Tibial artery (tissue), 4 donors: ENCODE data around the gene SEPTIN6.

Source experiments
- DNase-seq, 2 donors: peaks; one replicate each; pipeline ENCODE4 v3.0.0-alpha.2; 2019
- H3K27ac ChIP-seq, 2 donors: fragments of 200-600 bp; sonication (generic) in 1 of 2; 1 replicate in 1 of 2; 2 replicates in 1 of 2; pipeline ENCODE4 v1.5.1; 2018 to 2019; ENCODE audit warnings: mild to moderate bottlenecking in 1 of 2
- H3K27me3 ChIP-seq, 2 donors: fragments of 200-600 bp; sonication (generic) in 1 of 2; one replicate each; pipeline versions ENCODE4 v1.5.1 to v1.6.0; 2016 to 2019
- H3K36me3 ChIP-seq, 3 donors: fragments of 200-600 bp; sonication (generic) in 2 of 3; one replicate each; pipeline ENCODE4 v1.5.1; 2016 to 2019; ENCODE audit warnings: mild to moderate bottlenecking in 2 of 3
- H3K4me1 ChIP-seq, 4 donors: fragments of 200-600 bp; sonication (generic) in 2 of 4; 1 replicate in 3 of 4; 2 replicates in 1 of 4; pipeline ENCODE4 v1.5.1; 2016 to 2019
- H3K4me3 ChIP-seq, 2 donors: fragments of 200-600 bp; sonication (generic) in 1 of 2; 1 replicate in 1 of 2; 2 replicates in 1 of 2; pipeline ENCODE4 v1.5.1; 2018 to 2019; ENCODE audit warnings: mild to moderate bottlenecking in 2 of 2
- H3K9me3 ChIP-seq, 3 donors: fragments of 200-600 bp; sonication (generic) in 1 of 3; one replicate each; pipeline ENCODE4 v1.5.1; 2016 to 2019
- intact Hi-C: fragments of 100-400 bp; cut with DNase I; formaldehyde crosslinking; loops from one replicate; pipeline ENCODE4 v1.15.0; 2023; ENCODE audit warnings: low total_unique reads
- TF ChIP-seq, protein P1 (sequence below), 2 experiments: fragments of 200-600 bp in 1 of 2; fragments of 450-650 bp in 1 of 2; IDR thresholded peaks; one replicate each; pipeline ENCODE4 v1.5.1; 2017 to 2019; ENCODE audit warnings: antibody characterized with exemption in 2 of 2, mild to moderate bottlenecking in 1 of 2, moderate library complexity in 1 of 2

The SEPTIN6 gene

DNA sequence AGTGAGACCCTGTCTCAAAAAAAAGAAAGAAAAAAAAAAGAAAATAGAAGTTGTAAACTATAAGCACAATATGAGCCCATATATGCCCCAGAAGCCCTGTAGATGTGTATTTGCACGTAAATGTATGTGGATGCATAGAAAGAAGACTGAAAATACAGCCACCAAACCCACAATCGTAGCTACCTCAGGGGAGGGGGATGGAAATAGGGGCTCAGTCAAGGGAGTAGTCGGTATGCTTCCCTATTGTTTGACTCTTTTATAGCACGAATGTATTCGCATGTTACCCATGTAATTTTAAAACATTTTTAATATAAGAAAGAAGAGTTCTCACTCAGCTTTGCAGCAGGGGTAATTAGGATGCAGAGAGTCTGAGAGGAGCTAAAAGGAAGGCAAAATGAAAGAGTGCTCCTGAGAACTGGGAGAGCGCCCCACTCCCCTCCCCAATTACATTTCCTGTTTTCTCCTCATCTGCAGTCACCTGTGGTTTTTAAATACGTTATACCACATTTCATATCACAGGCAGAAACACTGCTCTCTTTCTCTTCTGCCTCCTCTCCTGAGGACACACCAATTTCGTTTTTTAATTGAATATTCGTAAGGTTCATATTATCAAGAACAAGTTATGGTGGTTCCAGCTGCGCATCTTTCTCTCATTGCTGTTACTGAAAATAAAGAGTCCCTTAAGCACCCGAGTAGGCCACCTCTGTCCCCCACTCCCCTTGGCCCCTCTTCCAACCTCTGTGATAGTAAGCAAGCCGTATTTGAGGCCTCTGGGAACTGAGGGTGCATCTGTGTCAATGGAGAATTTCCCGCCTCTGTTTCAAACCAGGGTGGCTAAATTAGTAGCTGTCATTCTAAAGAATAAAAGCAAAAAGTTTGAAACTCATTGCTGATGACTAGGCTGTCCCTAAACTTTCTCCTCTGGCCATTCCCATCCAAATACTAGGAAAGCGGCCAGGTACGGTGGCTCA, 10.7 kb downstream of the SEPTIN6 start:
- H3K36me3 ChIP-seq: no peaks in the 10 kb centered on the region
- no peak overlapping the region for H3K27ac ChIP-seq
- H3K4me3 ChIP-seq: no peak overlapping the region
- intact Hi-C loops: no loop called here
- no peaks in the 10 kb centered on the region for H3K27me3 ChIP-seq
- peaks cover 0 to 8% (median 3%) of the 10 kb centered on the region in 4 donors for H3K4me1 ChIP-seq
- H3K9me3 ChIP-seq: no peaks in the 10 kb centered on the region
- DNase-seq: no peak
- TF ChIP-seq, protein P1, sequence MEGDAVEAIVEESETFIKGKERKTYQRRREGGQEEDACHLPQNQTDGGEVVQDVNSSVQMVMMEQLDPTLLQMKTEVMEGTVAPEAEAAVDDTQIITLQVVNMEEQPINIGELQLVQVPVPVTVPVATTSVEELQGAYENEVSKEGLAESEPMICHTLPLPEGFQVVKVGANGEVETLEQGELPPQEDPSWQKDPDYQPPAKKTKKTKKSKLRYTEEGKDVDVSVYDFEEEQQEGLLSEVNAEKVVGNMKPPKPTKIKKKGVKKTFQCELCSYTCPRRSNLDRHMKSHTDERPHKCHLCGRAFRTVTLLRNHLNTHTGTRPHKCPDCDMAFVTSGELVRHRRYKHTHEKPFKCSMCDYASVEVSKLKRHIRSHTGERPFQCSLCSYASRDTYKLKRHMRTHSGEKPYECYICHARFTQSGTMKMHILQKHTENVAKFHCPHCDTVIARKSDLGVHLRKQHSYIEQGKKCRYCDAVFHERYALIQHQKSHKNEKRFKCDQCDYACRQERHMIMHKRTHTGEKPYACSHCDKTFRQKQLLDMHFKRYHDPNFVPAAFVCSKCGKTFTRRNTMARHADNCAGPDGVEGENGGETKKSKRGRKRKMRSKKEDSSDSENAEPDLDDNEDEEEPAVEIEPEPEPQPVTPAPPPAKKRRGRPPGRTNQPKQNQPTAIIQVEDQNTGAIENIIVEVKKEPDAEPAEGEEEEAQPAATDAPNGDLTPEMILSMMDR (IDR thresholded peaks at IDR 0.05): no peak

DNA sequence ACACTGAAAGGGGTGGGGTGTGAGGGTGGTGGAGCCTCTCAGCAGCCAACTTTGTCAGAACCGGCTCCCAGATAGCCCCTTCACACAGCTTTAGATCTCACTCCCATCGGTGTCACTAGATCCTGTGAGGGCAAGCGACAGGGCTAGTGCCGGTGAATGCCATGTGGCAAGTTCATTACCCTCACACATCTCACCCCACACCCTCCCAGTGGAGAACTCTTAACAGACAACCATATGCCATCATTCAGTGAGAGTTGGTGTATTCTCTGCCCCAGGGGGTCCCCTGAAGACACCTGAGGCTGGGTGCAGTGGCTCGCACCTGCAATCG, 15.3 kb downstream of the SEPTIN6 start:
- DNase-seq: no peak
- no peaks in the 10 kb centered on the region for H3K9me3 ChIP-seq
- peak overlapping the region; percentile 6 to 37 for H3K27ac ChIP-seq
- H3K27me3 ChIP-seq: no peaks in the 10 kb centered on the region
- TF ChIP-seq, protein P1 (IDR thresholded peaks at IDR 0.05): no peak
- H3K4me3 ChIP-seq: no peak overlapping the region
- intact Hi-C loops: no loop called here
- H3K4me1 ChIP-seq: peaks cover 0 to 4% (median 3%) of the 10 kb centered on the region in 4 donors
- no peaks in the 10 kb centered on the region for H3K36me3 ChIP-seq

DNA sequence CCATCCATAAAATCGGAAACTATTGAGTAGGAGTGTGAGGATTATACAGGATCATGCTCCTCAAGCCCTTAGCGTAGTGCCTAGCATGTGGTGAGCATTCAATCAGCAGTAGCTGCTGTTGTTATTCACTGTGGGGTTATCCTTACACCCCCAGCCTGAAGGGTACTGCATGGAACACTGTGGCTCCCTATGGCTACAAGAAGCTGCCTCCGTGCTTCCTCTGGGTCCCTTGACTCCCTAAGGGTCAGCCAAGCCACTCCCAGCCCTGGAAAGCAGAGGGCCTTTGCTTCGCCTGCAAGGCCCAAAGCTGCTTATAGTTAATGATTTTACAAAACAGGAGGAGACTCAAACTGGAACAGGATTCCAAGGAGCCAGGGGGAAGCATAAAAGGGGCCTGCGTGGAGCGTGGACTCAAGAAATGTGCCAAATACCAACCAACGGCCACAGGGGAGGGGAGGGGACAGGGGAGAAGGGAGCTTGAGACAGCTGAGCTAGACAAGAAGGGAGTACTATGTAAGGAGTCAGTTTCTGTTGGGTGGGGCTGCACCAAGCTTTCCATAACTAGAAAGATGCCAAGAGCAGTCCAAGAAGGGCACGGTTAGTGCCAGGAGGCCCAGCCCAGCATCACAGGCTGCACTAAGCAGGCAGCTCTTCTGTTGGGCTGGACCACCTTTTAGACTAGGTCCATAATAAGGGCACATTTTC, 15.9 kb downstream of the SEPTIN6 start:
- Histone ChIP-seq H3K9me3 (no peaks in the 10 kb centered on the region), H3K27ac (peak overlapping the region; percentile 6 to 37), H3K36me3 (no peaks in the 10 kb centered on the region), H3K4me1 (peaks cover 0 to 4% (median 3%) of the 10 kb centered on the region in 4 donors), H3K4me3 (no peak overlapping the region), H3K27me3 (no peaks in the 10 kb centered on the region)
- DNase-seq: no peak
- TF ChIP-seq, protein P1 (IDR thresholded peaks at IDR 0.05): no peak
- intact Hi-C loops: no loop called here

DNA sequence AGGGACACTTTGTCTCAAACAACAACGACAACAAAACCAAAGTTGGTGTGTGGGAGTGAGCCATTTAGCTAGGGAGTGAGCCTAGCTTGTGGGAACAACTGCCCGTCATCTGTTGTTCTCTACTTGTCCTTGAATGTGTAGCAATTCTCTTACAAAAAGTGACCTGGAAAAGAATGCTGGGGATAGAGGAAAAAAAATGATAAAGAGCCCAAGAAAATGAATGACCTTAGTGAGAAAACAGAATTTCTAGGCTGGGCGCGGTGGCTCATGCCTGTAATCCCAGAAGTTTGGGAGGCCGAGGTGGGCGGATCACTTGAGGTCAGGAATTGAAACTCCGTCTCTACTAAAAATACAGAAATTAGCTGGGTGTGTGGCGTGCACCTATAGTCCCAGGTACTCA, 19.6 kb downstream of the SEPTIN6 start:
- no peak for DNase-seq
- TF ChIP-seq, protein P1 (IDR thresholded peaks at IDR 0.05): no peak

DNA sequence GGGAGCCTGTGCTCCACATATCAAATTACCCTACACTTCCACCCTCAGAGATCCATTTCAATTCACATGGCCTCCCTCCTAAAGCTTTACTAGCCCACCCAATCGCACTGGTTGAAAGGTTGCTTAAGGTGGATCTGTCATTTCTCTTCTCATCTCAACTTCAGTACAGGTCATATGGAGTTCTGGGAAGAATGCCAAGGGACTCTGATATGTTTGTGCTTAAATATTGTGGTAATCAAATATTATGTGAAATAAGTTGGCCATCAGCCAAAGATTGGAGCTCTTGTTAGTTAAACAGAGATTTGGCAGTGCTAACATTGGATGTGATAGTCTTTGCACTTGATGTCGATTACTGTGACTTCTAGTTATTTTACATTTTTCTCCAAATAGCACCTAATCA, 20.5 kb downstream of the SEPTIN6 start:
- DNase-seq: no peak
- Histone ChIP-seq H3K4me3 (no peak overlapping the region), H3K9me3 (no peaks in the 10 kb centered on the region), H3K36me3 (no peaks in the 10 kb centered on the region), H3K27me3 (no peaks in the 10 kb centered on the region), H3K4me1 (peaks cover 0 to 4% (median 2%) of the 10 kb centered on the region in 4 donors), H3K27ac (no peak overlapping the region)
- intact Hi-C loops: no loop called here
- TF ChIP-seq, protein P1 (IDR thresholded peaks at IDR 0.05): no peak

More for the DNA sequence above, 19.6 kb downstream of the SEPTIN6 start:
- no peak overlapping the region for H3K4me3 ChIP-seq
- intact Hi-C loops: no loop called here
- H3K27me3 ChIP-seq: no peaks in the 10 kb centered on the region
- H3K36me3 ChIP-seq: no peaks in the 10 kb centered on the region
- no peaks in the 10 kb centered on the region for H3K9me3 ChIP-seq
- peaks cover 0 to 4% (median 3%) of the 10 kb centered on the region in 4 donors for H3K4me1 ChIP-seq
- no peak overlapping the region for H3K27ac ChIP-seq
